ENCODE data around the gene HOXD8. TPM values are rescaled to one million over a fixed set of nuclear protein-coding genes. Genes with fewer than 3 reads are reported as not detected.

Gene HOXD8
- total RNA-seq, 1 donor: 15.5 TPM

DNA sequence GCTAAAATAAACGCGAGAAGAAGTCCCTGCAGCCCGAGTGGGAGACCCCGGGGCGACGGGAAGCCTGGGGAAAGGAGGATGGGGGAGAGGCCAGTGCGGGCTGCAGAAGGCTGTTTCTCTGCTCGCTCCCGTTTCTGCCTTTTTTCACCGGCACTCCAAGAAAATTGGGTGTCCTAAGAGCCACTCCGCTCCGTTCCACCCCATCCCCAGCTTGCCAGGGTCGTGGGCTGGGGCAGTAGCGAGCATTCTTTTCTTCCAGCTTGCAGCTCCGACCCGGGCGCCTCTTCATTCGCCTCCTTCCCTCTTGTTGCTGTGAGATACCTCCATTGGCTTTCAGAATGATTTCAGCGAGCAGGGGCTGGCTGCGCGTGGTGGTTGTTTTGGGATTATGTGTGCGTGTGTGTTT is 28.7 kb downstream of the HOXD8 start:
- TF ChIP-seq, protein P1, sequence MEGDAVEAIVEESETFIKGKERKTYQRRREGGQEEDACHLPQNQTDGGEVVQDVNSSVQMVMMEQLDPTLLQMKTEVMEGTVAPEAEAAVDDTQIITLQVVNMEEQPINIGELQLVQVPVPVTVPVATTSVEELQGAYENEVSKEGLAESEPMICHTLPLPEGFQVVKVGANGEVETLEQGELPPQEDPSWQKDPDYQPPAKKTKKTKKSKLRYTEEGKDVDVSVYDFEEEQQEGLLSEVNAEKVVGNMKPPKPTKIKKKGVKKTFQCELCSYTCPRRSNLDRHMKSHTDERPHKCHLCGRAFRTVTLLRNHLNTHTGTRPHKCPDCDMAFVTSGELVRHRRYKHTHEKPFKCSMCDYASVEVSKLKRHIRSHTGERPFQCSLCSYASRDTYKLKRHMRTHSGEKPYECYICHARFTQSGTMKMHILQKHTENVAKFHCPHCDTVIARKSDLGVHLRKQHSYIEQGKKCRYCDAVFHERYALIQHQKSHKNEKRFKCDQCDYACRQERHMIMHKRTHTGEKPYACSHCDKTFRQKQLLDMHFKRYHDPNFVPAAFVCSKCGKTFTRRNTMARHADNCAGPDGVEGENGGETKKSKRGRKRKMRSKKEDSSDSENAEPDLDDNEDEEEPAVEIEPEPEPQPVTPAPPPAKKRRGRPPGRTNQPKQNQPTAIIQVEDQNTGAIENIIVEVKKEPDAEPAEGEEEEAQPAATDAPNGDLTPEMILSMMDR (IDR thresholded peaks at IDR 0.05; ENCODE audit: insufficient read depth, low read depth, low read length): no peak
- H3K4me3 ChIP-seq (ENCODE audit: low read depth, low read length): no peak overlapping the region
- no peak for DNase-seq (ENCODE audit: low read depth)

DNA sequence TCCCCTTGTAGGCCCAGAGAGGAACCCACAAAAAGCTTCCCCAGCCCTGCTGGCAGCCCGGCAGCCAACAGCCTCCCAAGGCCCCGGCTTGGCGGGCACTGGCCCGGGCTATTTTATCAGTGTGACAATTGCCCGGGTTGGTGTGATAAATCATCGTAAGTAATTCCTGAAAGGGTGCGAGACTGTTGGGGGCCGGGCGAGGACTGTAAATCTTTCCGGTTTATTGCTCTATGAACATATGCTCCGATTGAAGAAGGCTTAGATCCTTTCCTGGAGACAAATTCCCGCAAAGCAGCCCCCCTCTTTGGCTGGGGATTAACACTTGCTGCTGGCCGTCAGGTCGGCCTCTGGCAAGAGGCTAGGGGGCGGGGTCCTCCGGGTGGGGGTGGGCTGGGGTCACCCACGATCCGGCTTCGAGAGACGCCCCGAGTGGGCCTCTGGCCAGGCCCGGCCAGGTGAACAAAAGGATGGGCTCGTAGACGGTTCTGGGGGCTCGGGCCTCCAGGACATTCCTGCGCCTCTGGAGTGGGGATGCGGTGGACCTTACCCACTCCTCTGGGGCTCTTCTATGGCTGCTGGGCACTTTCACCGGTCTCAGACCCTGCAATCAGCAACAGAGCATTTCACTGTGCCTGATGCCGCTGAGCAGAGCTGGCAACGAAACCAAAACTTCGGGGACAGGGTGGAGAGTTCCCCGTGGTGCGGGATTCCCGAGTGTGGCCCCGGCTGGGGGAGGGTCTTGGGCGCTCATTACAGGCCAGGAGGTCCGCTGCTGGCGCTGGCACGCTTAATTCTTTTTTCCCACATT is 29.6 kb downstream of the HOXD8 start:
- DNase-seq (ENCODE audit: low read depth): no peak
- TF ChIP-seq, protein P1 (IDR thresholded peaks at IDR 0.05; ENCODE audit: insufficient read depth, low read depth, low read length): no peak
- no peak overlapping the region for H3K4me3 ChIP-seq (ENCODE audit: low read depth, low read length)

DNA sequence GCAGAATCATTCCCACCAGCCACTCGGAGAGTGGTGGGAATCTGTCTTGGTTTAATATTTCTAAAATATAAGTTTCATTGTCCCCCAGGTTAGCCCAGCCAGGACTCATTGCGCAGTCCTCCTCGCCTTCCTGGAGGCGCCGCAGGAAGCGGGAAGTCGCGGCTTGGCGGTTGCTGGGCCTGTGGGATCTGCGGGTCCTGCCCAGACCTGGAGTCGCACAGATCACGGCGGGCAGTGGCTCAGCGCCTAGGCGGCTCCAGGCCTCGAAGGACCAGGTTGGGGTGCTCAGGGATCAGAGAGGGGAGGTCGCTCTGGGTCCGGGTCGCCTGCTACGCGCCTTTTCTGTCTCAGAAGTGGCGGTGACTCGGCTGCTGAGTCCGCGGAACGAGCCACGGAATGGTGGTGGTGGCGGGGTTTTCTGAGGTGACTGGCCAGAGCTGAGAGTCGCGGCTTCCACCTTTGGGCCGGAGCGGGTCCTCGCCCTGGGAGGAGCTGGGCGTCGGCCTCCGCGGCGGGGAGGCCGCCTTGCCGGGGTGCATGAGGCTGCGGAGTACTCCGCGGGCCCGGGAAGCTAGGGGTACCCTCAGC is 30.3 kb downstream of the HOXD8 start:
- TF ChIP-seq, protein P1 (IDR thresholded peaks at IDR 0.05; ENCODE audit: insufficient read depth, low read depth, low read length): no peak
- DNase-seq (ENCODE audit: low read depth): no peak

DNA sequence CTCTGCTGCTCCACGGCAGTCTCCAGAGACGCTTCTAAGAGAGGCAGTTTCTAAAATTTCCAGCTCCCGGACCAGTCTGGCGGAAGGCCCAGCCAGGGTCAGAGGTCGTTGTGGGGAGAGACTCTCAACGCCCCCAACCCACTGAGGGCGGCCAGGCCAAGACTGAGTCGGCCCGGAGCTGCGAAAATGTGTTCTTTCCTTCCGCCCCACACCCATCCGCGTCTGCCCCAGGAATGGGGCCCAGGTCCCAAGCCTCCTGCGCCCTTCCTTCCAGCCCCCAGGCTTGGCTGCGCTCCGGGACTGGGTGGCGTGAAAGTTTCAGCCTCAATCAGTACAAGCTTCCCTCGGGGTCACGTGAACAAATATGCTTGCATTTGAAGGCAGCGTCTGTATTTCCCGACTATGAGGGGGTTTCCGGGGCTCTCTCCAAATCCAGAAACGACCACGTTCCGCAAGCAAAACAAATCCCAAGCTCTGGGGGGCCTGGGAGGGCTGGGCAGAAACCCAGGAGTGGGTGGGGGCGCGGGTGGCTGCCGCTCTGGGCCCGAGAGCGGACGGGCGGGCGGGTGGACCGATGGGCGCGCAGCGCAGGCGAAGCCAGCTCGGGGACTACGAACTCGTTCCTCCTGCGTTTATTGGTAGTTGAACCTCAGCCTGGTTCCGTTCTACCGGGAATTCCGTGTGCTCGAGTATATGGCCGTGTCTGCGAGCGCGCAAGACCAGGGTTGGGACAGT is 30.9 kb downstream of the HOXD8 start:
- no peak overlapping the region for H3K4me3 ChIP-seq (ENCODE audit: low read depth, low read length)
- no peak for DNase-seq (ENCODE audit: low read depth)
- TF ChIP-seq, protein P1 (IDR thresholded peaks at IDR 0.05; ENCODE audit: insufficient read depth, low read depth, low read length): no peak

More for the DNA sequence above, 30.3 kb downstream of the HOXD8 start:
- no peak overlapping the region for H3K4me3 ChIP-seq (ENCODE audit: low read depth, low read length)

DNA sequence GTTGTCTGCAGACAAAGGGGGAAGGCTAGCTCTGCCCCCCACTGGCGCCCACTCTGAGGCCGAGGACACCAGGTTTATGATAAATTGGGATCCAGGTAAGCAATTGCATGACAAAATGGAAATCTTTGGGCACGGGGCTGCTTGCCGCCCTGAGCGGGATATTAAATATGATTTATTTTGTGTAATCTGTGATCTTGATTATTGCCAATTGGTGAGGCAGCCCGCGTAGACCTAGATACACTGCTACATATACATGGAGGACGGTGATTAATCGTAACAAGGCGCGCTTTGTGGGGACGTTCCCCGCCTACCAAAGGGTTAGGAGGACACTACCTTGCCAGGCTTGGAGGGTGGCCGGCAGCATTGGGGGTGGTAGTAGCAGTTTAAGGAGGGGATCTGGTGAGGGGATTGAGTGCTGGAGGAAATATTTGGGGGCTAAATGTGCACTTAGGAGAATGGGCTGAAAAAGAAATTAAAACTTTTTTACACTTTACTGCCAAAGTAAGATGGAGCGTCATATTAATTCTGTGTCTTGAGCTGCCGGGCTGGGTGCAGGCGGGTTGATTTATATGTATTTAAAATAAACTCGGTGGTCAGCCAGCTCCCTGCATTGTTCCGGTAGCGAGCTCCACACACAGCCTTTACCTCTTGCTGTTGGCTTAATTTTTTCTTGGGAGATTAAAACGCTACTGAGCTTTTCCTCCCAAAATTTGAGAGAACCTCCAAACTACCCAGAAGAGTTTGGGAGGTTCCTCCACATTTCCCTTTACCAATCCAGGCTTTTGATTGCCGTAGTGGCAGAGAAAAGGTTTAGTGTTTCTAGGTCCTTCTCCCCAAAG is 31.7 kb downstream of the HOXD8 start:
- H3K4me3 ChIP-seq (ENCODE audit: low read depth, low read length): no peak overlapping the region

More for the DNA sequence above, 31.7 kb downstream of the HOXD8 start:
- TF ChIP-seq, protein P1 (IDR thresholded peaks at IDR 0.05; ENCODE audit: insufficient read depth, low read depth, low read length): no peak
- DNase-seq (ENCODE audit: low read depth): no peak
